Hair follicle dermal papilla cell (primary cell): Measurements from ENCODE around the gene RAB40C. TPM values are rescaled to one million over a fixed set of nuclear protein-coding genes. Genes with fewer than 3 reads are reported as not detected.

ENCODE experiments used
- small RNA-seq: library from RNA; depleted of rRNA; stranded (forward); fragments of <200 nt; gene quantifications from one replicate; pipeline ENCODE3, GENCODE V24; 2012
- total RNA-seq: library from RNA; depleted of rRNA; stranded (reverse); fragments of >200 nt; gene quantifications from 2 replicates; pipeline ENCODE4 v1.2.3, GENCODE V29; 2012

The RAB40C gene
- total RNA-seq = 14.6 and 19.8 TPM in 2 replicates

GRCh38 chr16:589658-590187 is at the start of gene RAB40C:
TSS of gene RAB40C (plus strand) at chr16:590066. CDS start at chr16:590292, 226 bp downstream.

GRCh38 chr16:560204-560700 is 29.6 kb upstream of the RAB40C start, which contains the start of gene PRR35:
TSS of gene PRR35 (plus strand) at chr16:560394. CDS start at chr16:563295, 2,901 bp downstream.

GRCh38 chr16:566475-567372 is 23.1 kb upstream of the RAB40C start, which contains the start of gene NHLRC4:
TSS of gene NHLRC4 (plus strand) at chr16:567005. CDS start at chr16:568048, 1,043 bp downstream.

GRCh38 chr16:569445-570254 is 20.2 kb upstream of the RAB40C start, which contains the start of gene PIGQ:
TSS of gene PIGQ (plus strand) at chr16:569968. CDS start at chr16:574075, 4,107 bp downstream.

GRCh38 chr16:630815-631405 is 41.0 kb downstream of the RAB40C start, which contains the start of gene WFIKKN1:
TSS of gene WFIKKN1 (plus strand) at chr16:630985. CDS start at chr16:631254, 269 bp downstream.

GRCh38 chr16:636206-637080 is 46.6 kb downstream of the RAB40C start, which contains the start of gene METTL26:
TSS of gene METTL26 (minus strand) at chr16:636305. CDS start at chr16:636290, 15 bp downstream.

GRCh38 chr16:641326-642188 is 51.7 kb downstream of the RAB40C start, which contains the start of gene MCRIP2:
TSS of gene MCRIP2 (plus strand) at chr16:641828. CDS start at chr16:641992, 164 bp downstream.

GRCh38 chr16:648781-649589 is 59.1 kb downstream of the RAB40C start, which contains the start of gene WDR90:
TSS of gene WDR90 (plus strand) at chr16:649365. CDS start at chr16:649417, 52 bp downstream.

GRCh38 chr16:667780-668518 is 78.1 kb downstream of the RAB40C start, which contains the start of gene RHOT2:
TSS of gene RHOT2 (plus strand) at chr16:668132. CDS start at chr16:668200, 68 bp downstream.

GRCh38 chr16:674968-675883 is 85.4 kb downstream of the RAB40C start, which contains the start of gene RHBDL1:
TSS of gene RHBDL1 (plus strand) at chr16:675671. CDS start at chr16:675791, 120 bp downstream.

Small RNAs within 50 kb of the gene (small RNA-seq; reads per million reads assigned to genes)
- not detected for gene MIR3176
- gene Z98883.1 = not detected

Other genes with a start within 250 kb of the RAB40C start
- gene AXIN1, start 237.3 kb upstream of the RAB40C start, total RNA-seq = 20.0 and 28.6 TPM in 2 replicates
- gene MRPL28, start 219.5 kb upstream of the RAB40C start, total RNA-seq = 54.7 and 57.2 TPM in 2 replicates
- gene PGAP6, start 208.1 kb upstream of the RAB40C start, total RNA-seq = 46.3 and 54.8 TPM in 2 replicates
- gene NME4, start 192.9 kb upstream of the RAB40C start, total RNA-seq = 122 and 127 TPM in 2 replicates
- 25.0 and 25.2 TPM in 2 replicates for gene DECR2, start 188.2 kb upstream of the RAB40C start, total RNA-seq
- gene RAB11FIP3, start 164.4 kb upstream of the RAB40C start, total RNA-seq = 21.6 and 24.3 TPM in 2 replicates
- gene CAPN15, start 62.4 kb upstream of the RAB40C start, total RNA-seq = 44.9 and 60.5 TPM in 2 replicates
- 0.32 TPM in 1 of 2 replicates, not detected in the other for gene PRR35, start 29.7 kb upstream of the RAB40C start, total RNA-seq
- gene NHLRC4, start 23.1 kb upstream of the RAB40C start, total RNA-seq = 1.5 and 2.6 TPM in 2 replicates
- gene PIGQ, start 20.1 kb upstream of the RAB40C start, total RNA-seq = 30.2 and 36.2 TPM in 2 replicates
- 0.12 and 0.16 TPM in 2 replicates for gene WFIKKN1, start 40.9 kb downstream of the RAB40C start, total RNA-seq
- 57.0 and 75.8 TPM in 2 replicates for gene METTL26, start 46.2 kb downstream of the RAB40C start, total RNA-seq
- 13.8 and 14.8 TPM in 2 replicates for gene MCRIP2, start 51.8 kb downstream of the RAB40C start, total RNA-seq
- gene WDR90, start 59.3 kb downstream of the RAB40C start, total RNA-seq = 9.7 and 12.8 TPM in 2 replicates
- gene RHOT2, start 78.1 kb downstream of the RAB40C start, total RNA-seq = 49.2 and 53.2 TPM in 2 replicates
- 2.9 TPM in 2 replicates for gene RHBDL1, start 85.6 kb downstream of the RAB40C start, total RNA-seq
- gene STUB1, start 90.3 kb downstream of the RAB40C start, total RNA-seq = 71.6 and 83.9 TPM in 2 replicates
- 46.6 and 52.9 TPM in 2 replicates for gene JMJD8, start 94.3 kb downstream of the RAB40C start, total RNA-seq
- gene WDR24, start 100.3 kb downstream of the RAB40C start, total RNA-seq = 10.6 and 12.8 TPM in 2 replicates
- gene FBXL16, start 115.7 kb downstream of the RAB40C start, total RNA-seq = under 0.01 TPM in 1 of 2 replicates, not detected in the other
- 41.3 and 48.5 TPM in 2 replicates for gene METRN, start 125.1 kb downstream of the RAB40C start, total RNA-seq
- gene ANTKMT, start 131.1 kb downstream of the RAB40C start, total RNA-seq = 21.9 and 25.1 TPM in 2 replicates
- 2.8 and 2.9 TPM in 2 replicates for gene CCDC78, start 136.4 kb downstream of the RAB40C start, total RNA-seq
- gene HAGHL, start 137.0 kb downstream of the RAB40C start, total RNA-seq = 15.3 and 20.5 TPM in 2 replicates
- gene CIAO3, start 150.9 kb downstream of the RAB40C start, total RNA-seq = 33.8 and 36.1 TPM in 2 replicates
- gene MSLN, start 170.7 kb downstream of the RAB40C start, total RNA-seq = 0.12 TPM in 1 of 2 replicates, not detected in the other
- 26.1 and 31.0 TPM in 2 replicates for gene RPUSD1, start 198.3 kb downstream of the RAB40C start, total RNA-seq
- gene CHTF18, start 198.6 kb downstream of the RAB40C start, total RNA-seq = 2.8 and 3.7 TPM in 2 replicates
- gene GNG13, start 210.7 kb downstream of the RAB40C start, total RNA-seq = not detected in 2 replicates